ENCODE measurements around the gene OVOL2.

- TF ChIP-seq CTCF (IDR thresholded peaks at IDR 0.05) (no peak), EZH2 (IDR thresholded peaks at IDR 0.05; ENCODE audit: borderline replicate concordance, insufficient read depth, low read depth, low read length, poor library complexity, severe bottlenecking) (no peak)
Measured at GRCh38 chr20:18034039-18034438, 23.7 kb downstream of the OVOL2 start.
